ENCODE results near the gene CLDN9. TPM values are rescaled to one million over a fixed set of nuclear protein-coding genes. Genes with fewer than 3 reads are reported as not detected.
A peak's percentile ranks its signal among the peaks of the same experiment; 100 is the strongest.

The CLDN9 gene
- total RNA-seq, 2 experiments from 2014 or later, result not detected

- H3K27me3 Mint-ChIP-seq, result peaks cover 4% of the 10 kb centered on the region
- ATAC-seq (peak; percentile 8), DNase-seq (peak; percentile 82)
- no peak for TF ChIP-seq CTCF (IDR thresholded peaks at IDR 0.05)
- no peaks in the 10 kb centered on the region for H3K9me3 Mint-ChIP-seq
- peak within 1 kb of the TSS; percentile 97 for H3K27ac Mint-ChIP-seq
- H3K36me3 Mint-ChIP-seq (ENCODE audit: low read depth), result peaks cover 2% of the 10 kb centered on the region
- H3K4me1 Mint-ChIP-seq (ENCODE audit: low read depth), result peaks cover 43% of the 10 kb centered on the region
- ChIA-PET CTCF (interaction anchor here (0.6 to 10.5 kb wide), 9 partner anchors 10 to 130 kb away, joined by 3 to 135 read pairs (median 5); no protein-coding TSS in a partner anchor), POLR2A (interaction anchor here (0.6 to 2.1 kb wide), 9 partner anchors 9 to 108 kb away, joined by 3 to 6 read pairs (median 4); partner anchors contain the start of gene FLYWCH1)
- H3K4me3 Mint-ChIP-seq, result peak within 1 kb of the TSS; percentile 77
- intact Hi-C loops (cut with micrococcal nuclease), result no loop called here
Measured at GRCh38 chr16:3020247-3020603, 7.5 kb downstream of the CLDN9 start, which contains the start of gene TNFRSF12A. TSS of gene TNFRSF12A (plus strand) at chr16:3020368. CDS start at chr16:3020398, 30 bp downstream.

GRCh38 chr16:3020604-3021448, 8.1 kb downstream of the CLDN9 start:
- Mint-ChIP-seq H3K27ac (peak overlapping the region; percentile 97), H3K27me3 (peaks cover 4% of the 10 kb centered on the region), H3K36me3 (ENCODE audit: low read depth) (peaks cover 2% of the 10 kb centered on the region), H3K4me3 (peak overlapping the region; percentile 77), H3K9me3 (no peaks in the 10 kb centered on the region), H3K4me1 (ENCODE audit: low read depth) (peaks cover 44% of the 10 kb centered on the region)
- ATAC-seq (peak; percentile 8), DNase-seq (peak; percentile 75)
- POLR2A ChIA-PET, result interaction anchor here (0.7 to 2.1 kb wide), 10 partner anchors 8 to 109 kb away, joined by 3 to 6 read pairs (median 4); partner anchors contain the start of genes FLYWCH1 and PKMYT1
- CTCF ChIA-PET, result interaction anchor here (0.6 to 10.5 kb wide), 12 partner anchors 10 to 130 kb away, joined by 3 to 135 read pairs (median 4); no protein-coding TSS in a partner anchor
- TF ChIP-seq CTCF (IDR thresholded peaks at IDR 0.05), result no peak
- intact Hi-C loops (cut with micrococcal nuclease), result no loop called here

GRCh38 chr16:3021449-3022207, 8.9 kb downstream of the CLDN9 start:
- peaks cover 44% of the 10 kb centered on the region for H3K4me1 Mint-ChIP-seq (ENCODE audit: low read depth)
- peak; percentile 94 for DNase-seq
- H3K27me3 Mint-ChIP-seq, result peaks cover 4% of the 10 kb centered on the region
- H3K36me3 Mint-ChIP-seq (ENCODE audit: low read depth), result peaks cover 9% of the 10 kb centered on the region
- POLR2A ChIA-PET, result interaction anchor here (0.7 to 2.1 kb wide), 4 partner anchors 9 to 104 kb away, joined by 3 to 6 read pairs (median 4); partner anchors contain the start of gene PKMYT1
- TF ChIP-seq CTCF (IDR thresholded peaks at IDR 0.05), result peak; percentile 42
- CTCF ChIA-PET, result interaction anchor here (0.8 to 10.5 kb wide), 7 partner anchors 9 to 108 kb away, joined by 3 to 135 read pairs (median 6); no protein-coding TSS in a partner anchor
- intact Hi-C loops (cut with micrococcal nuclease), result no loop called here
- peak overlapping the region; percentile 77 for H3K4me3 Mint-ChIP-seq
- peak; percentile 42 for ATAC-seq
- H3K27ac Mint-ChIP-seq, result peak overlapping the region; percentile 97
- H3K9me3 Mint-ChIP-seq, result no peaks in the 10 kb centered on the region

DNA sequence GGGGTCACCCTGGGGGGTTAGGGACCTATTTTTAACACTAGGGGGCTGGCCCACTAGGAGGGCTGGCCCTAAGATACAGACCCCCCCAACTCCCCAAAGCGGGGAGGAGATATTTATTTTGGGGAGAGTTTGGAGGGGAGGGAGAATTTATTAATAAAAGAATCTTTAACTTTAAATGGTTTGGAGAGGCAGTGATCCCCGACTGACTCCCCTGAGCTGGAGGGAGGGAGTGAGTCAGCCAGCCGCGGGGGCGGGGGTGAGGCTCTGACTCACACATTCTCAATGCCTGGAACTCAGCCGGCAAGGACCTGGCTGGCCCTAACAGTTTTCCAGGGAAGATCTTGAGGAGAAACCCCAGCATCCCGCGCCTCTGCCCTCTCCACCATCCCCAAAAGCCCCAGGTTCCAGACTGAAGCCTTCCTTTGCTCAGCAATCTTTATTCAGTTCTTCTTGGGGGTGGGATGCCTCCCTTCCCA, 9.5 kb downstream of the CLDN9 start:
- ChIA-PET CTCF (interaction anchor here (0.8 to 10.5 kb wide), 7 partner anchors 9 to 109 kb away, joined by 3 to 135 read pairs (median 6); no protein-coding TSS in a partner anchor), POLR2A (interaction anchor here (0.9 kb wide), 2 partner anchors 42 to 104 kb away, joined by 3 to 4 read pairs; partner anchors contain the start of gene PKMYT1)
- ATAC-seq, result peak; percentile 22
- DNase-seq, result peak; percentile 97
- H3K4me3 Mint-ChIP-seq, result peak overlapping the region; percentile 77
- peaks cover 14% of the 10 kb centered on the region for H3K36me3 Mint-ChIP-seq (ENCODE audit: low read depth)
- peaks cover 2% of the 10 kb centered on the region for H3K27me3 Mint-ChIP-seq
- peak overlapping the region; percentile 97 for H3K27ac Mint-ChIP-seq
- H3K4me1 Mint-ChIP-seq (ENCODE audit: low read depth), result peaks cover 44% of the 10 kb centered on the region
- TF ChIP-seq CTCF (IDR thresholded peaks at IDR 0.05), result no peak
- intact Hi-C loops (cut with micrococcal nuclease), result no loop called here
- no peaks in the 10 kb centered on the region for H3K9me3 Mint-ChIP-seq
